GM19452 (cell line): ENCODE results near the gene KRTAP12-2.

Experiments used
- ATAC-seq: cut with Tn5 transposase; IDR thresholded peaks from one replicate; pipeline ENCODE4 v1.9.1; 2021; ENCODE audit not compliant: unreplicated experiment

The KRTAP12-2 gene, protein sequence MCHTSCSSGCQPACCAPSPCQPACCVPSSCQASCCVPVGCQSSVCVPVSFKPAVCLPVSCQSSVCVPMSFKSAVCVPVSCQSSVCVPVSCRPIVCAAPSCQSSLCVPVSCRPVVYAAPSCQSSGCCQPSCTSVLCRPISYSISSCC

DNA sequence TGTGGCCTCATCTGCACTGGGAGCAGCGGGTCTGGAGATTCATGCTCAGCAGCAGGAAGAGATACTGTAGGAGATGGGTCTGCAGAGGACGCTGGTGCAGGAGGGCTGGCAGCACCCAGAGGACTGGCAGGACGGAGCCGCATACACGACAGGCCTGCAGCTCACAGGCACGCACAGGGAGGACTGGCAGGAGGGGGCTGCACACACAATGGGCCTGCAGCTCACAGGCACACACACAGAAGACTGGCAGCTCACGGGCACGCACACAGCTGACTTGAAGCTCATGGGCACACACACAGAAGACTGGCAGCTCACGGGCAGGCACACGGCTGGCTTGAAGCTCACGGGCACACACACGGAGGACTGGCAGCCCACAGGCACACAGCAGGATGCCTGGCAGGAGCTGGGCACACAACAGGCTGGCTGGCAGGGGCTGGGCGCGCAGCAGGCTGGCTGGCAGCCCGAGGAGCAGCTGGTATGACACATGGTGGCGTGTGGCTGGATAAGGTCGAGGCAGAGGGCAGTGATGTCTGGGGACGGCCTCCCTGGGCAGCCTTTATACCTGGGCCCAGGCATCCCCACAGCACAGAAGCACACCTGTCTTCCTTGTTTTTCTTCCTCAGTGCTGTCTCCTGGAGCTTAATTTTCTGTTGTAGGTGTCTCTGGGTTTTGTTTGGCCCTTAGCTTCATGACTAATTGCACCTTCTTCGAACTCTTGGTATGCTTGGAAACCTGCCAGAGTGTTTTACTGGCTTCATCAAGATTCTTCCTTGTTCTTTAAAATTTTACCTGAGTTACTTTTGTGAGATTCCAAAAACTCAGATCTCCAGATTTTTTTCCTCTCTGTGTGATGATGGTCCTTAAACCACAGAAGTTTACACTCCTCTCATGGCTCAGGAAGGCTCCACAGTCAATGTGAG lies at the start of gene KRTAP12-2:
Gene KRTAP12-2 (minus strand): TSS at position 527 of the 920 bp plus-strand sequence. CDS start 41 bp downstream, at position 486.
- no peak for ATAC-seq

DNA sequence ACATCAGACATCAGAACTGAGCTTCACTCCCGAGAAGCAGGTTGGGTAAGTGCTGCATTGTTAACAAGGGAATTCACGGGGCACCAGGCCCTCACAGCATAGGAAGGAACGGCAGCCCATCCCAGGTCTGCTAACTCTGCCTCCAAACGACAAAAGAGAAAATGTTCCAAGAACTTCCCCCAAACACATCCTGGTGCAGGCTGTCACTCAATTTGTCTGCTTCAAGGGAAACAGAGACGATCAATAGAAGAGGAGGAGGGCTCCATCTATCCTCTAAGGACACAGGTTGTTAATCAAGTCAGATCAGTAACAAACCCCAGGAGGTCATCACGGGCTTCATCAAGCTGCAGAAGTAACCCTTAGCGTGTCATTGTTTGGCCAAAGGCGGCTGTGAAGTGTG lies 48.2 kb upstream of the KRTAP12-2 start:
- no peak for ATAC-seq

DNA sequence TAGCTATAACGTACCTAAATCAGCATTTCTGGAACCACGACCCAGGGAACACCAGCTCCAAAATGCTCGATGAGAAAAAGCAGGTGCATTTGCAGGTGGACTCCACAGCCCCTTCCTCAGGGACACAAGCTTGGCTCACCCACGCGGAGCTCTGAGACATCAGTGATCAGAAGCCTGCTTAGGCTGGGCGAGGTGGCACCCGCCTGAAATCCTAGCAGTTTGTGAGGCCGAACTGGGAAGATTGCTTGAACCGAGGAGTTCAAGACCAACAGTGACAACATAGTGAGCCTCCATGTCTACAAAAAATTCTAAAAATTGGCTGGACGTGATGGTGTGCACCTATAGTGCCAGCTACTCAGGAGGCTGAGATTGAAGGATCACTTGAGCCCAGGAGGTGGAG lies 47.1 kb upstream of the KRTAP12-2 start:
- no peak for ATAC-seq

DNA sequence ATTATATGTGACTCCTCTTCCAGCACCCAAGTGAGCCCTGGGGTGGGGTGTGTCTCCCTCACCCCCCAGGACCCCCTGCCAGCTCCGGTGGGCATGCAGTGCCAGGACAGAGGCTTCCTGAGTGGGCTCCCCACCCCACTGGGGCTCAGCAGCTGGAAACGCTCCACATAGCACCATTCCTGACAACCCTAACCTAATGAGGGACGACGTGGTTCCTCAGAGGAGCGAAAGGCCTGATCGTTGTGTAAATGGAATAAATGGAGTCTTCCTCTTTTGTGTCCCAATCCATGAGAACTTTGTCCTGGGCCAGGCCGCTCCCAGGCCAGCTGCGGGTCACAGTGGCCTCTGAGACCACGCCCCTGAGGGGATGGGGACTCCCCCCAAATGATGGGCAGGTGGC lies 46.4 kb upstream of the KRTAP12-2 start:
- ATAC-seq, result no peak

DNA sequence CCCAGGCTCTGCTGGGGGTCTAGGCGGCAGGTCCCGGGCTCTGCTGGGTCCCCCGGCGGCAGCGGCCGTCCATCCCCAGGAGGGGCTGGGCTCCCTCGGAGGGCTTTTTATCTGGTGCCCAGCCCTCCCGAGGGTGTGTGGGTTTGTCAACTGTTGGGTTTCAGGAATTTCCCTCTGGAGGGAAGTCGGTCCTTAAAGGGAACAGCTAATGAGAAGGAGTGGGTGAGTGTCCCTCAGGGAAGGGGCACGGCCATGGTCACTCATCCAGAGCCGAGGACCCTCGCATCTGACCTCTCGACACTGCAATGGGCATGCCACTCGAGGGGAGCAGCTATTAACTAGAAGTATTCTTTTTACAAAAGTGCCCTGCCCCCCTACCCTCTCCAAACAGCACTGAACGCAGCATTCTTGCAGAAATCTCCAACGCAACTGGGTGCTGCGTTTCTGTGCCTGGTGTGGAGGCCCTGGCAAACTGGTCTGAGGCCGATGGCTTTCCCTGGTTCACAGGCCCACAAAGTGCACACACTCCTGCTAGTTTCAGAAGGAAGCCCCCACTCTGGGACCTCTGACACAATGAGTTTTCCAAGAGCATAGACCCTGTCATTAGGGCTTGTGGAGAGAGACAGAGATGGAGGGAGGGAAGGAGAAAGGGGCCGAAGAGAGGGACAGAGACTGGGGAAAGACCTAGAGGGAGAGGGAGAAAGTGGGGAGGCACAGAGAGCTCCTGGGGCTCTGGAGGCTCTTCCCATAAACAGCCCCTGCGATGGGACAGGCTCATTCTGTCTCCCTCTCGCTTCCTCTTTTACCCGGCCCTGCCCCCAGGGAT lies 45.7 kb upstream of the KRTAP12-2 start:
- ATAC-seq, result no peak

DNA sequence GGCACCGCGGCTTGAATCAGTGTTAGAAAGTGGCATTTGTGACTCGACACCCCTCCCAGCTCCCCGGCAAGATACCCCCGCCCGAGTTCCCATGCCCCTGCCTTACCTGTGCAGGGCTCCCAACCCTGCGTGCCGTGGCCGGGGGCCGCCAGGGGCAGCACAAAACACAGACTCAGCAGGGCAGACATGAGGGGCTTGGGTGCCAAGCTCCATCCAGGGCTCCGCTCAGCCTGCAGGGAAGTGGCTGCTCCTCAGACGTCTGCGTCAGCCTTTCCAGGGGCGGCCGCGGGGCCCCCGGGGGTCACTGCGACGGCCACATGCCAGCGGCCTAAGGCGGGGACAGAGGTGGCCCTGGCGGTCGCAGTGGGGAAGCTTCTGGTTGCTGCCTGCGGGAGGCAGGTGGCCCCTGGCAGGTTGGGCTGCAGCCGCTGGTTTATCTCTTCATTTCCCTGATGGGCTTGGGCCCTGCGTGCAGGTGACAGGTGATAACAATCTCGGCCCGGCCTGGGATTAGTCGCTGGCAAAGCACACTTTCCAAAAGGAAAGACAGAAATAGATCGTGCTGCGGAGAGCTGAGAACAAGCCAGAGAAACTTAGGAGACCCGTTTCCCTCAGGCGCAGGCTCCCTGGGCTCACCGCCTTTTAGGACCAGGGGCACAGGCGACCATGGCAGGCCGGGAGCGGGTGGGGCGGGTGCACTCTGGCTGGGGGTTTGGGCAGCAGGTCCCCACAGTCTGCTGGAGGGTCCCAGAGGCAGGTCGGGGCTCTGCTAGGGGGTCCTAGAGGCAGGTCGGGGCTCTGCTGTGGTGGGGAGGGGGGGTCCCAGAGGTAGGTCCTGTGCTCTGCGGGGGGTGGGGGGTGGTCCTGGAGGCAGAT lies 44.8 kb upstream of the KRTAP12-2 start, which contains the start of gene TSPEAR:
Gene TSPEAR (minus strand): TSS at position 246 of the 876 bp plus-strand sequence. CDS start 58 bp downstream, at position 188.
- no peak for ATAC-seq

DNA sequence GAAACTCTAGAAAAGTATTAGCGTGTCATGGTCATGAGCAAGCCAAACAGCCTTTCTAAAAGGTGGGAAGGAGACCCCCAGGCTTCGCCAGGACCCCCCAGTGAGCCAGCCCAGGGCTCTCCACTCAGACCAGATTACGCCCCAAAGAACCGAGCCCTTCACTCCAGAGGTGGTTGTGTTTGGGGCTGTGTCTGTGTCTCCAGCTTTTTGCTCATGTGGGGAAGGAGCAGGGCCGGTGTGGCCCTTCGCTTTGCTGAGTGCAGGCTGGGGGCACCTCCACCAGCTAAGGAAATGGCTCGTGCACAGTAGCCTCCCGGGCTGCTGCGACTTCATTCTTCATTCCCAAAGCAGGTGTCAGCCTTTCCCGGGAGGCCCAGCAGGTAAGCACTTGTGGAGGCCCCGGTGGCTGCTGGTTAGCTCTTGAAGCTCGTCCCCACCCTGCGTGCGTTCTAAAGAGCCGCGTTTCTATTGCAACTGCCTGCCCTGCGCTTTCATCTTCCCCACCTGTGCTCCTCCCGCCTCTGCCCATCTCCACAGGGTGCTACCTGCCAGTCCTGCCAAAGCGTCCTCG lies 44.1 kb upstream of the KRTAP12-2 start:
- no peak for ATAC-seq

DNA sequence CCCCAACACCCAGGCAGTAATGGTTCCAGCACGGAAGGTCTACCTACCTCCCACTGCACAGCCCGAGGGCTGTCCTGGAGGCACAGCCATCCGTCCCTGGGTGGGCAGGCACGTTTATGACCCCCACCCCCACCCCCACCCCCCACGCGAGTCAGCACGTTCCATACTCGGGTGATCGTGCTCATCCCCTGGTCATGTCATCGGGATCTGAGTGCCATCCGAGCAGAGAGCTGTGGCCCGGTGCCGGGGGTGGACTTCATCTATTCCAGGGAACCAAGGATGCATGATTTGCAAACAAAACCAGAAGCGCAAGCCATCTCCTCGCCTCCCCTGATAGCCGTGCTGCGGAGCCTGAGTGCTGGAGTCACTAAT lies 43.6 kb upstream of the KRTAP12-2 start:
- ATAC-seq, result no peak

DNA sequence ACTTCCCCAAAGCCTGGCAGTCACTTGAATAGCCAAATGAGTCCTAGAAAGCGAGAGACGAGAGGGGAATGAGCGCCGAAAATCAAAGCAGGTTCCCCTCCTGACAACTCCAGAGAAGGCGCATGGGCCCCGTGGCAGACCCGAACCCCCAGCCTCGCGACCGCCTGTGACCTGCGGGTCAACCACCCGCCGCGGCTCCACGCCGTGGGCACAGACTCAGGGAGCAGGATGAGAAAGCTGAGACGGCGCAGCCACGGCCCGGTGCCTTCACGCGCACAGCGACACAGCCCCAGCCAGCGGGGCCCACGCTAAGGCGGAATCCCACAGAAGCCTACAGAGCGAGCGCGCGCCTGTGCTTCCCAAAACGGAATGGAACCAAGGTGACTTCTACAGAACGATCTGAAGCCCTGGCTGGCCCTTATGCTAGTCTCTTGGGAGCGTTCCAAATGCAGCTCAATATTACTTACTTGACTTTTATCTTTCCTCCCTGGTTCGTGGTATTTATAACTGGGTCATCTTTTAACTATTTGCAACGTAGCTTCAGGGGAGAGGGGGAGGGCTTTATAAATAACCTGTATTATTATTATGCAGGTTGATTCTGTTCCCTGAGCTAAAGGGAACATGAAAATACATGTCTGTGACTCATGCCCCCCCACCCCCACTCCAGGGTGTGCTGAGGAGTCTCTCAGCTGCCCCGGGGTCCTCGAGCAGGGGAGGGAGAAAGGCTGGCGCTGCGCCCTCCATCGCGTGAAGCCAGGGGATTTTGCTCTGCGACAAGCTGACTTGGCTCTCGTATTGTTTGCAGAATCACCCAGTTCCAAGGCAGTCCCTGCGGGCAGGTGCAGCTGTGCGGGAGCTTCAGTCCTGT lies 42.9 kb upstream of the KRTAP12-2 start:
- ATAC-seq, result no peak

DNA sequence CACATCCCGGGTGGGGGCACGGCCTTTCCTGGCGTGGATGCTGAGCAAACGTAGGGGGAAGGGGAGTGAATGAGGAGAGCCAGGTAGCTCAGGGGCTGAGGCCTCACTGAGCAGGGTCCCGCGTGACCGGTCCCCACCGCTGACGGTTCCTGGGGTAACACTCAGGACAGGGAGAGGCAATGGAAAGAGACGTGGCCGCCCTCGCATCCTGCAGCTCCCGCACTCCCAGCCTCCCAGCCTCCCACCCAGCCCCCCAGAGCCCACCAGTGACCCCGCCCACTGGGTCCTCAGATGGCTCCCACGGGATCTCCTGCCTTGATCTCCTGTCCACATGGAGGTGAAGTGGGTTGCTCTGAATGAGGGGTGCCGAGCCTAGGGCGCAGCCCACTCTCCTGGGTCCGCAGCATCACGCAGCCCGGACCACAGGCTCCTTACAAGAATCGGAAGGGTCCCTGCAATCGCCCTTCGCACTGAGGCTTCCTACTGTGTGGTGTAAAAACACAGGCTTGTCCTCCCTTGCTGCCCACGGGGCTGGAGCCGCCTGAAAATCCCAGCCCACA lies 42.2 kb upstream of the KRTAP12-2 start:
- ATAC-seq, result no peak

DNA sequence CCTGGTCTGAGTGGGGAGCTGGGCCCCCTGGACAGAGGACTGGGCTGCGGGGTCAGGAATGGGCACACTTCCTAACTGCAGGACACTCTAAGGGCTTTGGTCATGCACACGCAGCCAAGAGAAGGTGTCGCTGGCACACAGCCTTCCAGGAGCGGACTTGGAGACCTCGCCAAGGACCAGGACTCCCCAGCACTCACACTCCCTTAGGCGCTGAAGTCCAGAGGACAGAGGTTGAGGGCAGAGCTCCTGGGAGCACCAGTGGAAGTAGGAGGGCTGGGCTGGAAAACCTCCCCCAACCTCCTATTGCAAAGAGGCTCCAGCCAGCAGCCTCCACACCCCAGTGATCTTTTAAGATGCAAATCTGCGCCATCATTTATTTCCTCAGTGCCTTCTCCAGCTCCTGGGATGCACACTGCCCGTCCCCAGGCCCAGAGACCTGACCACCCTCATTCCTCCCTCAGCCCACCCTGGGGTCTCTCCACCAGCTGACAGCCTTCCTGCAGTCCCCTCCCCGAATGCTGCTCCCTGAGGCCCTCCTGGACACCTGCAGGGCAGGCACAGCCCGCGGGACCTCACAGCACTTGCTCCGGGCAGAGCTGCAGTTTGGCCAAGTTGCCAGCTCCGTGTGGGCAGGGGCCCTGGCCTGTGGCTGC lies 41.6 kb upstream of the KRTAP12-2 start:
- no peak for ATAC-seq

DNA sequence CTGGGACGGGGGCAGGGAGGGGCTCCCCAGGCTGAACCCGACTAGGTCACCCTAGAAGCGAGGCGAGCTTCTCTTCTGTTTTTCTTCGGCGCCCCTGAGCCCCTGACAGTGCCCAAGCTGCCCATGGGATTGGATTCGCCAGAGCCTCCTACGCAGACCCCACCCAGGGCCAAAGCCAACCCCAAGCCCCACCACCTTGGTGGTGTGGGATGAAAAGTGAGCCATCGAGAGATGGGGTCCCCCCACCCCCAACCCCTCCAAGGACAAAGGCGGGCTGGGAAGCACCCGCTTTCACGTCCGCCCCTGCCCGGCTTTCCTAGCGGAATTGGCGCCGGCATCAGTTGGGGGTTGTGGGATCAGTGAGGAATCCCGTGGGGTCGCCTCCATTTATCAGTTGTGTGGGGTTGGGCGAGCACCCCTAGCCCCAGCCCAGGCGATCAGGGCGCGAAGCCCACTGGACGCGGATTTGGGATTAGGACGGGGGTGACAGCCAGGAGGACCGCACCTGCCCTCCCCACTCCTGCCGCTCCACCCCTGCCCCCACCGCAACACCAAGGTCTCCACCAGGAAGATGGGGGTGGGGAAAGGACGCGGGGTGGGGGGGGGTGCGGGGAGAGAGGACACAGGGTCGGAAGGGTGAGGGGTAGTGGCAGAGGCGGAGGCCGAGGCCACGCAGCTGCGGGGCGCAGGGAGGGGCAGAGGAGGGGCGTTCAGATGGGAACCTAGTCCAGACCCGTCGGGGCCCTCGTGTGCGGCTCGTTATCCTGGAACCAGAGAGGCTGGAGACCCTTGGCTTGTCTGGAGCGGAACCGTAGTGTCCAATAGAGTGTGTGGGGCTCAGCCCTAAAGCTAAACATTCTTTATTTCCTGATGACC lies 40.2 kb upstream of the KRTAP12-2 start:
- ATAC-seq, result no peak

DNA sequence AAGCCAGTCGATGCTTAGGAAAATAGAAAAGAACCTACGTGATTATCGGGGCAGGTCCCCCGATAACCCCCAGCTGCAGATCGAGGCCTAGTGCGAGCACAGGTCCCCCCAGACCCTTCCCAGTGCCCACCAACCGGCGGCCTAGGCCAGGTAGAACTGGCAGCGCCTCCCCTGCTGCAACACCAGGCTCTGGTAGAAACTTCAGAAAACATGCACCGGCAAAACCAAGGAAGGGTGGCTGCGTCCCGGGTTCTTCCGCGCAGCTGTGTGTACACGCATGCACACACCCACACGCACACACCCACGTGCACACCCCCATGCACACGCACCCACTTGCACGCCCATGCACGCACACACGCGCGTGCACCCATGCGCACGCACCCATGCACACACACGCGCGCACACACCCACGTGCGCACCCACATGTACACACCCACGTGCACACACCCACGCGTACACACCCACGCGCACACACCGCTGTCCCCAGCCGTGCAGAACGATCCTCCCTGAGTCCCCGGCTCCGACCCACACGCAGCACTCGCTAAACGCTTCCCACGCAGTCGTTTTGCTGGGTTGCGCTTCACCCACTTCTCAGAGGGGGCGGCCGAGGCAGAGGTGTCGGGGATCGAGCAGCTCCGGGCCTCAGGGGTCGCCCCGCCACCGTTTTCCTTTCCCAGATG lies 39.4 kb upstream of the KRTAP12-2 start:
- ATAC-seq, result no peak

DNA sequence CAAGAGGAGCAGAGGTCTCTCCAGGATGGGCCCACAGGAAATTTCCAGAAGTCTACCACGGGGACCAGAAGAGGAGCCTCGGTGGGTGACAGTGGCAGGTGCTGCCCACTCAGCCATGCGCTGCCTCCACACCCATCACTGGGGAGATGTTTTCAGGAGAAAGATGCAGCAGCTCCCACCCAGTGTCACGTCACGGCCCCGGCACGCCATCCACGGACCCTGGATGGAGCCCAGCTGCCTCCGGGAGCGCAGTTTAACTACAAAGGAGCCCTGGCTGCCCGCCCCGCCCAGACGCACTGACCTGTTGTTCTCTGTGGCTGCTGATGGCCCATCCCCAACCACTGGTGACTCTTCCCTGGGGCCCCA lies 37.9 kb upstream of the KRTAP12-2 start:
- no peak for ATAC-seq

DNA sequence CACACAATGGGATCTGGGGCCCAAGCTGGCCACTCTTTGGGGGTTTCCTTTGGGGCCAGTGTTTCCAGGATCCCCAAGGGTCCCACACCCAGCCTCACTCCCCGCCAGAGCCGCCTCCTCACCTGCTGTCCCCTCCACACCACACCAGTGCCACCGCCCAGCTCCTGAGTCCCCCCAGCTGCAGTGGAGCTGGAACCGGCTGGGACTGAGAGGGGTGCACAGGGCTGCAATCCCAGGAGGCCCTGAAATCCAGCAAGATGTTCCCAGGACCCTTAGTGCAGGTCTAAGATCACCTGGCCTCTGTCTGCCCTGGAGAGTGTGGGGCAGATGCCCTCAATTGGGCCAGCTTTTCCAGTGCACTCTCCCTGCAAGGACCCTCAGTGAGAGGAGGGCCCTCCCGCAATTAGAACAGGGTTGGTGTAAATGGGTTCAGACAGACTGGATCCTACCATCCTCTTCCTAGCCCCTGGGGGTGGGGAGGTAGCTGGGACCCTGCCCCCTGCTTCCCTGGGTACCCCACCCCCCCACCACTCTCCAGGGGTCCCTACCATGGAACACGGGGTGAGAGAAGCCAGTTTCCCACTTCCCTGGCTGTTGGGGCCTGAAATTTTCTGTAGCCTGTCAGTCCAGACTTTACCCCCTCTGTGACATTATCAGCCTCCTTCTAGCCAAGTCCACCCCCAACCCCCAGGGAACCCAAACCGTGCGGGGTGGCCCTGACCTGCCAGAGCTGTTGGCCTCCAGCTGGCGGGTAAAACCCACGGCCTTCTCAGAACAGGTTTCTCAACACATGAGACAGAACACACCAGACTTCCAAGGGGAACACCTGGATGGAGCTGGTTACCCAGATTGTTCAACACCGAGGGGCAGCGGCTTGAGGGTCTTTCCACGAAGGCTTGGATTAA lies 37.3 kb upstream of the KRTAP12-2 start:
- no peak for ATAC-seq
